ENCODE data around the gene DENND11. TPM values are rescaled to one million over a fixed set of nuclear protein-coding genes. Genes with fewer than 3 reads are reported as not detected.
A peak's percentile ranks its signal among the peaks of the same experiment; 100 is the strongest.

DENND11 gene
- total and polyA plus RNA-seq, 2 experiments from 2014 or later, result 5.6 to 29.5 TPM

- WGBS (ENCODE audit: low lambda C conversion rate, missing lambda C conversion rate), result 99% methylated on average over 3 of the region's 3 CpGs
- H3K9me2 ChIP-seq (replicated peaks; ENCODE audit: insufficient read depth), result no peaks in the 10 kb centered on the region
- no peak for DNase-seq (ENCODE audit: low spot score)
- H3K4me1 ChIP-seq (ENCODE audit: insufficient read depth), result no peaks in the 10 kb centered on the region
- H3K27me3 ChIP-seq, result no peaks in the 10 kb centered on the region
- H3K4me2 ChIP-seq, result no peak overlapping the region
- no peaks in the 10 kb centered on the region for H3K36me3 ChIP-seq (replicated peaks; ENCODE audit: insufficient read depth, low read depth)
- no peaks in the 10 kb centered on the region for H4K20me1 ChIP-seq (ENCODE audit: insufficient read depth, poor library complexity, severe bottlenecking)
- no peak overlapping the region for H3K4me3 ChIP-seq
- no peaks in the 10 kb centered on the region for H3K9me3 ChIP-seq (ENCODE audit: low read depth)
- TF ChIP-seq EZH2phosphoT487 (IDR thresholded peaks at IDR 0.05; ENCODE audit: low read depth, severe bottlenecking, unreplicated experiment), result no peak
- no peak for TF ChIP-seq EZH2 (IDR thresholded peaks at IDR 0.05; ENCODE audit: borderline replicate concordance)
- TF ChIP-seq, protein P1, sequence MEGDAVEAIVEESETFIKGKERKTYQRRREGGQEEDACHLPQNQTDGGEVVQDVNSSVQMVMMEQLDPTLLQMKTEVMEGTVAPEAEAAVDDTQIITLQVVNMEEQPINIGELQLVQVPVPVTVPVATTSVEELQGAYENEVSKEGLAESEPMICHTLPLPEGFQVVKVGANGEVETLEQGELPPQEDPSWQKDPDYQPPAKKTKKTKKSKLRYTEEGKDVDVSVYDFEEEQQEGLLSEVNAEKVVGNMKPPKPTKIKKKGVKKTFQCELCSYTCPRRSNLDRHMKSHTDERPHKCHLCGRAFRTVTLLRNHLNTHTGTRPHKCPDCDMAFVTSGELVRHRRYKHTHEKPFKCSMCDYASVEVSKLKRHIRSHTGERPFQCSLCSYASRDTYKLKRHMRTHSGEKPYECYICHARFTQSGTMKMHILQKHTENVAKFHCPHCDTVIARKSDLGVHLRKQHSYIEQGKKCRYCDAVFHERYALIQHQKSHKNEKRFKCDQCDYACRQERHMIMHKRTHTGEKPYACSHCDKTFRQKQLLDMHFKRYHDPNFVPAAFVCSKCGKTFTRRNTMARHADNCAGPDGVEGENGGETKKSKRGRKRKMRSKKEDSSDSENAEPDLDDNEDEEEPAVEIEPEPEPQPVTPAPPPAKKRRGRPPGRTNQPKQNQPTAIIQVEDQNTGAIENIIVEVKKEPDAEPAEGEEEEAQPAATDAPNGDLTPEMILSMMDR (IDR thresholded peaks at IDR 0.05; ENCODE audit: poor library complexity), result no peak
- no peak overlapping the region for H3K27ac ChIP-seq
- H3K79me2 ChIP-seq, result no peaks in the 10 kb centered on the region
- H2AFZ ChIP-seq, result no peak overlapping the region
Measured at GRCh38 chr7:141676618-141677017, 25.3 kb downstream of the DENND11 start.

DNA sequence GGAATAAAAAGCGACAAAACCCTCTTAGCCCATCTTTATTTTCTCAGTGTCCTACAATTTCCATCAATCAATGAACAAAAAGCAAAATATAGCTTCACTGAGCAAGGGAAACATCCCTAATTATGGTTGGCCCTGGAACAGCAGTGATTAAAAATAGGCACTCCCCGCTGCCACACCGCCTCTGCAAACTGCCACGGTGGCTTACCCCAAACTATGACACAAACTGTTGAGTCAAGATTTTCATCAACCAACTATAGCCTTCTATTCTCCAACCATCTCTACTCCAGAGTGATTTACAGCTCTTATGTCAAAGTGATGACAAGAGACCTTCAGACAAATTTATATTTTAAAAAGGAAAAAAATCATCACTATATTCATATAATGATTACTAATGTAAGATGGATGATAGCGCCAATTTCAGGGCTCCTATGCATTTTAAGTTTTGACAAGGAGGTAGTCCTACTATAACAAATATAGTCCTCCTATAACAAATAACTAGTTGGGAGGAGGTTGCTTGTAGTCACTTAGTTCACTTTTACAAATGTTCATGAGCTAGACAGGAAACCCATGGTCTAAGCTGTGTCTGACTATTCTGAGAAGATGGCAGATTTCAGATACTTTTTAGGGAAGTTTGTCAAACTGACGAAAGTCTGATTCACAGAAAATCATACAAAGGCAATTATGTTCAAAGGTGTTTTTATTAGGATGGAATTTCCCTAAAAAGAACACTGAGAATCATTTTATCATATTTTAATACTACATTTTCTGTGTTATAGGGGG is 26.3 kb downstream of the DENND11 start:
- H3K27me3 ChIP-seq, result no peaks in the 10 kb centered on the region
- no peaks in the 10 kb centered on the region for H4K20me1 ChIP-seq (ENCODE audit: insufficient read depth, poor library complexity, severe bottlenecking)
- no peak overlapping the region for H2AFZ ChIP-seq
- no peak overlapping the region for H3K27ac ChIP-seq
- no peaks in the 10 kb centered on the region for H3K4me1 ChIP-seq (ENCODE audit: insufficient read depth)
- H3K9me2 ChIP-seq (replicated peaks; ENCODE audit: insufficient read depth), result no peaks in the 10 kb centered on the region
- H3K9me3 ChIP-seq (ENCODE audit: low read depth), result no peaks in the 10 kb centered on the region
- H3K36me3 ChIP-seq (replicated peaks; ENCODE audit: insufficient read depth, low read depth), result no peaks in the 10 kb centered on the region
- 95% methylated on average over 6 of the region's 6 CpGs for WGBS (ENCODE audit: low lambda C conversion rate, missing lambda C conversion rate)
- no peak overlapping the region for H3K4me3 ChIP-seq
- H3K4me2 ChIP-seq, result no peak overlapping the region
- DNase-seq (ENCODE audit: low spot score), result no peak
- H3K79me2 ChIP-seq, result no peaks in the 10 kb centered on the region
- TF ChIP-seq EZH2 (IDR thresholded peaks at IDR 0.05; ENCODE audit: borderline replicate concordance), result no peak
- TF ChIP-seq EZH2phosphoT487 (IDR thresholded peaks at IDR 0.05; ENCODE audit: low read depth, severe bottlenecking, unreplicated experiment), result no peak
- TF ChIP-seq, protein P1 (IDR thresholded peaks at IDR 0.05; ENCODE audit: poor library complexity), result no peak

DNA sequence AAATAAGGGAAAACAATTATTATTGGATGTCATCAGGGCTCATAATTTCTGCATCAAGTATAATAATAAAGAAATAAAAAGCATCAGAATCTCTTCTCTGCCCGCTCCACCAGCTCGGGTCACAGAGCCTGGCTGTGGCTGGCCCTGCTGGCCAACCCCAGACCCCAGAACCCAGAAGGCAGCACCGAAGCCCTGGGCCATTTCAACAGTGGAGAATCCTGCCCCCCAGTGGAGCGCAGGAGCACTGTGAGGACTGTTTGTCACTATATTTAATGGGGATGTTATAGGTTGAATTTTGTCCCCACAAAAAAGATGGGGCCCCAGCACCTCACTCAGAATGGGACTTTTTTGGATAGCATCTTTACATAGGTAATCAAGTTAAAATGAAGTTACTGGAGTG is 27.3 kb downstream of the DENND11 start:
- Histone ChIP-seq H3K9me2 (replicated peaks; ENCODE audit: insufficient read depth) (no peaks in the 10 kb centered on the region), H3K79me2 (no peaks in the 10 kb centered on the region), H2AFZ (no peak overlapping the region), H3K27ac (no peak overlapping the region), H3K4me1 (ENCODE audit: insufficient read depth) (no peaks in the 10 kb centered on the region), H3K4me3 (no peak overlapping the region), H4K20me1 (ENCODE audit: insufficient read depth, poor library complexity, severe bottlenecking) (no peaks in the 10 kb centered on the region), H3K36me3 (replicated peaks; ENCODE audit: insufficient read depth, low read depth) (no peaks in the 10 kb centered on the region), H3K27me3 (no peaks in the 10 kb centered on the region), H3K9me3 (ENCODE audit: low read depth) (no peaks in the 10 kb centered on the region), H3K4me2 (no peak overlapping the region)
- no peak for DNase-seq (ENCODE audit: low spot score)
- TF ChIP-seq, protein P1 (IDR thresholded peaks at IDR 0.05; ENCODE audit: poor library complexity), result peak; percentile 21
- no peak for TF ChIP-seq EZH2 (IDR thresholded peaks at IDR 0.05; ENCODE audit: borderline replicate concordance)
- 69% methylated on average over 4 of the region's 4 CpGs for WGBS (ENCODE audit: low lambda C conversion rate, missing lambda C conversion rate)
